Measurements from ENCODE around the gene CRB1. TPM values are rescaled to one million over a fixed set of nuclear protein-coding genes. Genes with fewer than 3 reads are reported as not detected.
A peak's percentile ranks its signal among the peaks of the same experiment; 100 is the strongest.

CRB1 gene
- total and polyA plus RNA-seq, 9 of the 15 experiments (the other 6 are each of a cell fraction or from before 2014, with no cell fraction given): 0.04 to 0.10 TPM; not detected in 7

DNA sequence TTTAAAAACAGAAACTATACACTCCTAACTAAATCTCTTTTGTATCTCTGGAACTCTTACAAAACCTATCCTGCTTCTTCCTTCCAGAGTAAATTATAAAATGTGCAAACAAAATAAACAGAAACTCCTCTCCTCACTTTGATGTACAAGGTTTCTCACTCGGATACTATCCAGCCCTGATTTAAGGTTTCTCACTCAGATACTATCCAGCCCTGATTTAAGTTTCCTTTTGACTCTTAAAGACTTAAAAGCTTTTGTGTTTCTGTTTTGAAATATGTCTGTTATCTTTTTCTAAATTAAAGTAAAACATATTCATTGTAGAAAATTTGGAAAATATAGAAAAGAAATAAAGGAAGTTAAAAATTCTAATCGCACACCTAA, 132.5 kb downstream of the CRB1 start:
- CTCF ChIA-PET (ENCODE audit: low intra/inter-chr PET ratio): interaction anchor here (1.0 kb wide), 1 partner anchor 121 kb away, joined by 4 read pairs; no protein-coding TSS in a partner anchor
- Histone ChIP-seq H3K36me3 (ENCODE audit: control insufficient read depth, insufficient read depth, low read length) (no peaks in the 10 kb centered on the region), H3K9me1 (ENCODE audit: control insufficient read depth, insufficient read depth, low read length) (no peaks in the 10 kb centered on the region), H3K4me3 (no peak overlapping the region), H3K9me3 (replicated peaks; ENCODE audit: control insufficient read depth, insufficient read depth, low read depth, low read length) (no peaks in the 10 kb centered on the region), H4K20me1 (replicated peaks; ENCODE audit: control insufficient read depth, insufficient read depth, low read length) (no peaks in the 10 kb centered on the region), H3K9ac (ENCODE audit: insufficient read depth in 1 of 2, low read depth in 2 of 2, low read length in 2 of 2) (no peak overlapping the region), H3K27me3 (ENCODE audit: control insufficient read depth in 2 of 2, insufficient read depth in 2 of 2, low read length in 2 of 2) (peaks cover 3 to 12% of the 10 kb centered on the region in 2 experiments; a peak in 2 of 5 replicates), H3K27ac (ENCODE audit: extremely low read depth, low read depth, low read length) (no peak overlapping the region), H3K79me2 (ENCODE audit: control insufficient read depth, insufficient read depth, low read length) (no peaks in the 10 kb centered on the region), H2AFZ (ENCODE audit: low read depth, low read length) (no peak overlapping the region), H3K4me1 (replicated peaks in 1 of 2; ENCODE audit: control insufficient read depth in 2 of 2, insufficient read depth in 2 of 2, low read length in 2 of 2) (no peaks in the 10 kb centered on the region), H3K4me2 (ENCODE audit: insufficient read depth, low read length) (no peak overlapping the region)
- BruUV-seq (replicated peaks): no TSS peak
- in situ Hi-C loops (cut with MboI): no loop called here
- DNase-seq (ENCODE audit: extremely low read depth in 1 of 4, low spot score in 3 of 4) (no peak), FAIRE-seq (no peak), ATAC-seq (no peak)
- no peak for TF ChIP-seq ZNF57 (CRISPR knock-in tag; IDR thresholded peaks at IDR 0.05)
- no peak for TF ChIP-seq CEBPG (CRISPR knock-in tag; IDR thresholded peaks at IDR 0.05)
- peak in 1 of 2 experiments; percentile 57; a peak in 2 of 4 replicates for TF ChIP-seq CEBPG (tag; conservative IDR thresholded peaks at IDR 0.05 in 1 of 2, IDR thresholded peaks at IDR 0.05 in 1 of 2)
- peak; percentile 30; the same call in 1 of the 2 replicates for TF ChIP-seq CEBPB (tag; IDR thresholded peaks at IDR 0.05)
- TF ChIP-seq RCOR1 (IDR thresholded peaks at IDR 0.05; ENCODE audit: borderline replicate concordance in 1 of 2, low read depth in 2 of 2, low read length in 2 of 2): no peak
- no peak for TF ChIP-seq CXXC5 (CRISPR knock-in tag; IDR thresholded peaks at IDR 0.05)
- no peak for TF ChIP-seq RBM25 (IDR thresholded peaks at IDR 0.05; ENCODE audit: low read depth, low read length, severe bottlenecking)
- intact Hi-C loops (cut with micrococcal nuclease): loop anchor here (2.0 to 5.0 kb wide), 3 partner anchors 120 to 517 kb away; partner anchors contain the start of gene LHX9
- WGBS (ENCODE audit: insufficient coverage, low coverage, missing lambda C conversion rate): 23% methylated on average over 2 of the region's 2 CpGs
- POLR2A ChIA-PET: no interaction called here
